HG03439 (cell line): ENCODE measurements around the gene RASGRF1.

Experiments used
- ATAC-seq: cut with Tn5 transposase; IDR thresholded peaks from one replicate; pipeline ENCODE4 v1.9.1; 2021; ENCODE audit warnings: mild to moderate bottlenecking, moderate library complexity; ENCODE audit not compliant: unreplicated experiment

RASGRF1 gene

GRCh38 chr15:79099692-79100091 is 9.1 kb upstream of the RASGRF1 start:
- no peak for ATAC-seq

GRCh38 chr15:79094611-79095021 is 4.0 kb upstream of the RASGRF1 start:
- no peak for ATAC-seq

DNA sequence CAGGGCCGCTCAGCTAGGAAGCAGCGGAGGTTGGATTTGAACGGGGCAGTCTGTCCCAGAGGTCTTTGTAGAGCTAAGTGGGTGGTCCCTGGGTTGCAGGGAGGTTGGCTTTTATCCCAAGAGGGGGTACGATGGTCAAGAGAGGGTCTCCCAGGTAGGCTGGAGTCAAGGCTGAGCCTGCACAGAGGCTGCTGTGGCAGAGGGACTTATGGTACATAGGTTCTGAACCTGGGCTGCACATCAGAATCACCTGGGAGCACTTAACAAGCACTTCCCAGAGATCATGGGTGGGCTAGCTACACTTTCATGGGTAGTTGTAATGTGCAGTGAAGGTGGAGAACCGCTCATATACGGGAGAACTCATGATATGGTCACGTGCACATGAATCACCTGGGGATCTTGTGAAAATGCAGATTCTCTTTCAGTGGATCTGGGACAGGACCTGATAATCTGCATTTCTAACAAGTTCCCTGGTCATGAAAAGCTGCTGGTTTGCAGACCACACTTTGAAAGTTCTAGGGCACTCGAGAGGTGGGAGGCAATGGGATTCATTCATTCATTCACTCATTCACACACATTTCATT is 2.9 kb upstream of the RASGRF1 start:
- ATAC-seq = no peak

- ATAC-seq = no peak
Observed at GRCh38 chr15:79092382-79092781, 1.8 kb upstream of the RASGRF1 start.

- ATAC-seq = no peak
Observed at GRCh38 chr15:79091204-79091867, 756 bp upstream of the RASGRF1 start.

DNA sequence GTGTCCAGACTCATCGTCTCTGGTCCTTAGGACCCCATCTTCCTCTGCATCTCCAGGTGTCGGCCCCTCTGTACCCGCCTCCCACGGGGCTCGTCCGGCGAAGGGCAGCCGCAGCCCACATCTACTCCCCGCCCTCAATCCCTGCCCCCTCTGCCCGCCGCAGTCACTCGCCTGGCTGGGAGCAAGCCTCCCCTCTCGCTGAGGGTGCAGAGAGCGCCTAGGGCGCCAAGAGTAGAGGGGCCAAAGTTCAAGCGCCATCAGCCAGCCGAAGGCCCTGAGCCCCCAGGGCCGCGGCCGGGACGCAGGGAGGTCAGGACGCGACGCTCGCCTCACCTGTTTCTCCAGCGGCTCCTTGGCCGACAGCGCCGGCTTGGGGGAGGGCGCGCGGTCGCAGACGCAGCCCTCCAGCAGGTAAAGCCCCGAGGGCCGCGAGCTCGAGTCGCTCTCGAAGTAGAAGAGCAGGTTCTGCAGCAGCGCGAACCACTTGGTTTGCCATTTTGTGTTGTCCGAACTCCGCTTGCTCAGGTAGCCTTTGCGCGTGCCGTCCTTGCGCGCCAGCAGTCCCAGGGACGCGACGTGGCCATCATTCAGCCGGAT is 592 bp downstream of the RASGRF1 start:
- ATAC-seq = no peak

GRCh38 chr15:79089331-79089889 is 1.2 kb downstream of the RASGRF1 start:
- ATAC-seq = no peak

DNA sequence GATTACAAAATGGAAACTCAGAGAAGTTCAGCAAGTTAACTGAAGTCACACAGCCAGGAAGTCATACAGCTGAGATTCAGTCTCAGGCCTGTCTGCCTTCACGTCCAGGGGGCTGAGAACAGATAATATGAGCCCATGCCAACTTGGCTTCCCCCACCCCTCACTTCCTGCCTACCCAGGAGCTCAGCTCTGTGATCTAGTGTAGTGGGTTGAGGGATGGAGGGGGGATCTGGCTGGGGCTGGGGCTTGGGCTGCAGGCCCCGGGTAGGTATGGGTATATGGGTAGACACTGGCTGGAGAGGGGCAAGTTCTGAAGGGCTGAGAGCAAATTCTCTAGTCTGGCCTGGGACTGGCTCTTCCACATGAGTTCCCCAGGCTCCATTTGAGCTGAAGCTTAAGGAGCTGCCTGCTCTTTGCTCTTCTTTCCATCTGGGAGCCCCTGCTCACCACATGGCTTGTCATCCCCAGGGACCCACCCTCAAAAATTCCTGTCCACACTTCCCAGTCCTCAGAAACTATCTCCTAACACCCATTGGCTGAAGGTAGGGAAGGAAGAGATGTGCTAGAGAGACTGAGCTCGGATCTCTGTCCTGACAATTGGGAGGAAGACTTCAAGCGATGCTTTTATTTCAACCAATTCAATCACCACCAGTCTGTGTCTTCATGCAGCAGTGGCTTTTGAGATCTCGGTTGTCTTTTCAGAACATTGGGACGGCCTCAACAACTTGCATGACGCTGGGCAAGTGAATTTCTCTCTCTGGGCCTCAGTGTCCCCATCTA is 2.0 kb downstream of the RASGRF1 start:
- ATAC-seq = no peak

DNA sequence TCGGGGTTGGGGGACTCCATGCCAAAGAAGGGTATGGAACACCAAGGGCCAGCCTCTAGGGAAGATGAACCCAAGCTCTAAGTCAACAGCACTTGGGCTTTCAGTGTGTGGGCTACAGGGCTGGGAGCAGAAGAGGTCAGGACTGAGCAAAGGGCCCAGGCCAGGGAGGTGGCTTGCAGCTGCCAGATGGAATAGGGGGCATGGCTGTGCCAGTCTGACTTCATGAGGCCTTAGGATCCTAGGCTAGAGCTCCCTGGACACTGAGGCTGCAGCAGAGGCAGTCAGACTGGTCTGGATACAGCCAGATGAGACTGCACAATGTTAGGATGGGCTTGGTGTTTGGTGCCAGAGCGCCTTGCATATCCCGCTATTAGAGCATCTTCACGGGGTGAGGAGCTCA is 3.8 kb downstream of the RASGRF1 start:
- ATAC-seq = no peak

DNA sequence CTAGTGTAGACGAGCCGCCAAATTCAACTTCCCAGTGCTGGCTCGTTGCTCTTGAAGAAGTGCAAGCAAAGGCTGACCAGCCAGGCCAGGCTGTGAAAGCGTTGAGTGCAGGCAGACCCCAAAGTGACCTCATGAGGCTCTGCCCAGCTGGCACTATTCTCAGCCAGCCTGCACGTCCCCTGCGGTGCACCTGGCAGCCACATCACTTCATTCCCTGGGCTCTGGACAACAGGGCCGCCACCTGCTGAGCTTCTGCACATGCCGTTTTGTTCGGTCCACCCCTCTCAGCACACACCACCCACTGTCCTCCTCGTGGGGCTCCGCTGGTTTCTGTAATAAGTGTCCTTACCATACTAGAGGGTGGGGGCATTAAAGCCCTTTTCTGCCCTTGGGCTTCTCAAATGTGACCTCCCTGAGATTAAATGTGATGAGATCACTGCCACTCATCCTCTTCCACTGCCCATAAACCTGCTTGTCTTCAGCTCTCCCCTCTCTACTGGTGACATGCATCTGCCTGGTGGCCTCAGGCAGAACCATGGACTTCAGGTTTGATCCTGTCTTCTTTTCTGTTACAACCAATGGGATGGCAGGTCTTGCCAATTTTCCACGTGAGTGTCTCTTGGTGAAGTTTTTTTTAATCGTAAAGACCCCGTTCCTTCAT is 6.1 kb downstream of the RASGRF1 start:
- no peak for ATAC-seq

- ATAC-seq = no peak
Observed at GRCh38 chr15:79083154-79083553, 7.4 kb downstream of the RASGRF1 start.

DNA sequence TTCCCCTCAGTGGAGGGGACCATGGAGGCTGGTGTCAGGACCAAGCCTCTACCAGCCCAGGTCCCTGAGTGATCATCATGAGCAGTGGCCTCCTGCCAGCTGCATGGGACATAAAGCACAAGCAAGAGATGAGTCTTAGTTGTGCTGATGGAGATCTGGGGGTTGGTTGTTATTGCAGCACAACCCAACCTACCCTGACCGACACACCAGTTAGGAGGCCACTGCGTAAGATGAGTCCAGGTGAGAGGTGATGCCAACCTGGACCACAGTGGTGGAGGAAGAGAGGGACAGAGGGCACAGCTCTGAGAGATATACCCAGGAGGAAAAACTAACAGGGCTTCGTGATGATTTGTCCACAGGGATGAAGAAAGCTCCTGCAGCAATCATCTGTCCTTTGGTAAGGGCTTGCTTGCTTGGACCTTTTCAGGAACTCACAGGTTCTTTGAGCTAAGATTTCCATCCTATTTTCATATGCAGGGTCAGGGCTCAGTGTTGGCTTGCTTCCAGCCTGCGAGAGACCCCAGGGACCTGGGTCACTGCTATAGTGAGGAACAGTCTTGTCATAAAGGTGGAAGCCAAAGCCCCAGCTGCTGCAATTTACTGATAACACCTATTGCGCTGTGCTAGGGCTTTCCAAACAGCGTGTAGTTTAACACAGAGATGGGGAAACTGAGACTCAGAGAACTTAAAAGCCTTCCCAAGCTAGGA is 8.1 kb downstream of the RASGRF1 start:
- no peak for ATAC-seq

- ATAC-seq = no peak
Observed at GRCh38 chr15:79078763-79079410, 11.7 kb downstream of the RASGRF1 start.

GRCh38 chr15:79078003-79078402 is 12.6 kb downstream of the RASGRF1 start:
- no peak for ATAC-seq

DNA sequence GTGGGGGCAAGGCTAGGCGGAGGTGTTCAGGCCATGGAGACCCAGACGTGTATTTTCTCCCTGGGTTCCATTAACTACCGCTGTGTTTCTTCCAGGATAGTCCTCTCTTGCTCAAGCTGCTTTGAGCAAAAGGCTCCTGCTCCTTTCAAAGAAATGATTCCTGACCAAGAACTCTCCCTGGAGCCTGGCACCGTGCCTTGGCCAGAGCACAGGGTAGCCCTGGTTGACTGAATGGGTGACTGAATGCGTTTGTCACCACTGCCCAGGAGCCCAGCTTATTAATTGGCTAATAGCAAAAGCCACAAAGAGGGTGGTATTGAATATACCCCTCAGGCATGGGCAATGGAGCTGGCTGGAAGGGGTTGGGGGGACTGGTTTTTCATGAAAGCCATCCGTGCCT is 13.9 kb downstream of the RASGRF1 start:
- no peak for ATAC-seq

GRCh38 chr15:79075256-79075655 is 15.3 kb downstream of the RASGRF1 start:
- ATAC-seq = no peak

DNA sequence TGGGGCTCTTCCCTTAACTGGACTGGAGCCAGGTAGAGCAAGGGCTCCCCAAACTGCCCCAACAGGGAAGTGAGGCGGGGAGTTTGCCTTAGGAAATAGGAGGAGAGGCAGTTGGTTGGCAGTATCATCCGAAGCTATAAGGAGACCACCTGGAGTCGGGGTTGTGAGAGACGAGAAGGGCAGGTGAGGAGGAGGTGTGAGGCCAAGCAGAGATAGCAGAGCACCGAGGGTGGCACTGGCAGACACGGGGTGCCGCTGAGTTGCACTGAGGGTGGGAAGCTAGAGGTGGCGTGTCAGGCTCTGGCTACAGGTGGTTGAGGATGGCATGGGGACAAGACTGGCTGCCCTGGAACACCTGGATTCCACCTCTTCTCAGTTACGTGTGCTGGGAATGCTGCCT is 17.2 kb downstream of the RASGRF1 start:
- ATAC-seq = no peak

DNA sequence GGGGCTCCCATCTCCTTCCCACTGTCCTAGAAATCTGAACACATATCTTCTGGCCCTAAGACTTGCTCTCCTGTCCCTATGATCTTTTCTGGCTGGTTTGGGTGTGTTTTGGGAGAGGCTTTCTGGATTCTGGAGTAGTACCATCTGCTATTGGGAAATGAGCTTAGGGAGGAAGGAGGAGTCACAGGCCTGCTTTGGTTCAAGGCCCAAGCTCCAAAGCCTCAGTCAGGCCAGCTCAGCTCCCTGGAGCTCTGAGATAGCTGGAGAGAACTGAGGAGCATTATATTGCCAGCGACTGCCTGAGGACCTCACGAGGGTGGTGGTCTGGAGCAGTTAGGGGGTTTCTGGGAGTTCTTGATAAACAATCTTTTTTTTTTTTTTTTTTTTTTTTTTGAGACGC is 18.7 kb downstream of the RASGRF1 start:
- ATAC-seq = no peak

GRCh38 chr15:79068790-79069189 is 21.8 kb downstream of the RASGRF1 start:
- no peak for ATAC-seq

DNA sequence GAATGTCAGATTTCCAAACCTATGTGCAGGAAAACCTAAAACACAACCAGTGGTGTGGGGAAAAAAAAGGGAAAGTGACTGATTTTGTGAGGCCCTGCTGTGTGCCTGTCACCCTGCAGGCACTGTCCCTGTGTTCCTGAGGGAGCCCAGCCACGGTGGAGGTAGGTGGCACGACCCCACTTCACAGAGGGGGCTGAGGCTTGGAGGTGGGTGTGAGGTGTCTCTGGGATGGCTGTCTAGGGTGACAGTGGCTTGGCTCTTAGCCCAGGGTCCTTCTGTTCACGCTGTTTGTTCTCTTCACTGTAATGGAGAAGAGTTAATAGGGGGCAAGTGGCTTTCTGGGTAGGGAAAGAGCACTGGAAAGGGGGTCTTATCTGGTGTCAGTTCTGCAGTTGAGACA is 22.6 kb downstream of the RASGRF1 start:
- no peak for ATAC-seq
